Lung microvascular endothelial cell (primary cell): Measurements from ENCODE around the gene HOXA6. TPM values are rescaled to one million over a fixed set of nuclear protein-coding genes. Genes with fewer than 3 reads are reported as not detected.

Source experiments
- DNase-seq, 2 donors: peaks; one replicate each; pipeline versions ENCODE4 v3.0.0 to v3.0.0-alpha.2; 2010; ENCODE audit warnings: low read depth in 2 of 2
- total RNA-seq: library from RNA; depleted of rRNA; stranded (reverse); fragments of >200 nt; gene quantifications from 2 replicates; pipeline ENCODE4 v1.2.1, GENCODE V29; 2014

Gene HOXA6
- total RNA-seq, 1 donor from 2014 or later: 2.4 TPM

DNA sequence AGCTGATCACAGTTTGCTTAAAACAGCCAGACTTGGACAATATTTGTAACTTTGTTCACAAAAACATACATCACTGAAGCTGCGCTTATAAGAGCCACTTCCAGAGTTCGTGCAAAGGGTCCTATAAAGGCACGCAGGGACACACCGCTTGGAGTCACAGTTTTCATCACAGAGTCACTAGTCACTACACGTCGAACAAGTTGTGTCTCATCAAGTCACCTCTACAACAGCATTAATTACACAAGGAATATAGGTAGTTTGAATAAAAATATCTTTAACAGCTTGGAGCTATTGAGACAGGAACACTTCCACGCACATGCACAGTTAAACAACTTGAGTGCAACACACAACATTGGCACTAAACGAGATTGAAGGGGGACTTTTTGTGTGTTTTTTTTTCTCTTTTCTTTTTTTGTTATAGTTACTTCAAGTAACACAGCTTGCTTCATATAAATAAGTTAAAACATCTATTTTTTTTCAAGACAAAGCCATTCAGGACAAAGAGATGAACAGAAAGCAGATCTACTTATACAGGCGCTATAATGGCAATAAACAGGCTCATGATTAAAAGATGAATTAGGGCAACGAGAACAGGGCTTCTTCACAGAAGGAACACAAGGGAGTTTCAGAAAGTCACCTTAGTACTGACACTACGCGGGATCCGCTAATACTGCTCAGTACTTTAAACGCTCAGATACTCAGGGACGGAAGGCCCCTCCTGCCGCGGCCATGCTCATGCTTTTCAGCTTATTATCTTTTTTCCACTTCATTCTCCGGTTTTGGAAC, 6.2 kb downstream of the HOXA6 start:
- peak in 1 of 2 donors; percentile 52 for DNase-seq

DNA sequence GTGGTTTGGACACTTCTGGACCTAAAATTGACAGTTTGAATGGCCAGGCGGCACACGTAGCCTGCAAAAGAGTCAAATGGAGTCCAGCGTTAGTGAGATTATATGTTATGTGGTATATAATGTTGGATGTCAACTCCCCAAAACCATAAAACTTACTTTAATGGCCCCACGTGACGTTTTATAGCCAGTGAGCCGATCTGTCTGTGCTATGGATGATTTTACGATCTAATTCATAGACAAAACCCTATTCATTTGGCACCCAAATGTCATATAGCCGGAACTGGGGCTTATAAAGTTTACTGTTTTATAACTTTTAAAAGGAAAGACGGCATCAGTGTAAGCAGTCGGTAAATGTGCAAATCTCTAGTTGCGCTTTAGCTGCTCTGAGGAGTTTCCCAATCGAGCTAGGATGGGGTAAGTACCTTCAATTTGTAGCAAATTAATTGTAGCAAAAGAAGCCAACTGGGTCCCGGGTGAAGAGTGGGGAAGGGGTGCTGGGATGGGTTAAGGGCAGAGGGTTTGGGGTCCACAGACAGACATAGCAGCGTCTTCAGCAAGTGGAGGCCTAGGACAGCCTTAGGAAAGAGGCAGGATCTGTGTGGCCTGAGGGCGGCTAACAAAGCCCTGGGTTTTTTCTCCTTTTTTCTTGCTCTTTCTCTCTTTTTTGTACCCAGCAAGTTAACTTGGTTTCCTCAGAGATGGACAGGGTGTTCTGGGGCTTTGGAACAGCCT, 7.3 kb downstream of the HOXA6 start:
- DNase-seq: peak in 1 of 2 donors; percentile 38

DNA sequence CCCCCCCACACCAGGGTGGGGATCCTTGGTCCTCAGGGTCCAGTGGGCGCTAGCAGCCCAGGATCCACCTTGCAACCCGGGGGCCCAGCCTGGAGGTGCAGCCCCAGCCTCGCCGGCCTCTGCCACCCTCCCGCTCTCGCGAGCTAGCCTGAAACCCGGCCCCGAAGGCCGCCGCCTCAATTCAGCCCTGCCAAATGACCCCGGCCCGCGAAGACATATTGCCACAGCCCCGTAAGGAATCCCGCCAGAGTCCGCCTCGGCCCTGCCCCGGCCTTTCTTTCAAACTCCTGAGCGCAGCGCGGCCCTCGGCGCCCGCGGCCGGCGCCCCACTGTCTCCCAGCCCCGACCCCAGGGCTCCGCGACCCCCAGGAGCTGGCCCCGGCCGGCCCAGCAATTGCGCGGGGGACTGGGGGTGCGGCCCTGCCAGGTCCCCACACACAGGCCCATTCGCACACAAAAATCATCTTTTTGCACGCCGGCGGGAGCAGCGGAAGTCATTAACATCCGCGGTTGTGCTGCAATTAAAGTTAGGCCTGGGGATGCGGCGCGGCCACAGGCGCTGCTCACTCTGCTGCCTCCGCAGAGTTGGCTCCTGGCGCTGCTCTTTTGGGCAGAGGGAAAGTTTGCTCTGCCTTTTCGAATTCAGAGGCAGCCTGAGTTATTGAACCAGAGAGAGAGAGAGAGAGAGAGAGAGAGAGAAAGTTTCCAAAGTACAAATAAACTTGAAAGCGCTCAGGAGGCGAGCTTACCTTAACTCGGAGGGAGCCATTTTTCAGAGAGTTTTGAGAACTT, 8.0 kb downstream of the HOXA6 start:
- peak in 1 of 2 donors; percentile 69 for DNase-seq

DNA sequence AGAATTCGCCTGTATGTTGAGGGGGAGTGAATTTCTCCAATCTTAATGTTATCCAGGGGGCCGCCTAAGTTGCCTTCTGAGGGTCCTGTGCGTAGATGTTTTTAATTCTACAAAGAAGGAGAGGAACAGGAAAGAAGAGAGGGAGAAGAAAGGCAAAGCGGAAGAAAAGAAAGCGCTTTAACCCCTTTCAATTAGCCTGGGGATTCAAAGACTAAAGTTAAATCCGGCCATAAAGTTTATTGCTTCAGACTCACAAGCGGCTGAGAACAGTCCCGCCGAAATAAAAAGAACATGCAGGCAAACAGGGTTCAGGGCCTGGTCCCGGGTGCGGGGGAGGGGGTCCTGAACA, 8.6 kb downstream of the HOXA6 start:
- DNase-seq: no peak

- no peak for DNase-seq
Measured at GRCh38 chr7:27138472-27138871, 9.1 kb downstream of the HOXA6 start.

DNA sequence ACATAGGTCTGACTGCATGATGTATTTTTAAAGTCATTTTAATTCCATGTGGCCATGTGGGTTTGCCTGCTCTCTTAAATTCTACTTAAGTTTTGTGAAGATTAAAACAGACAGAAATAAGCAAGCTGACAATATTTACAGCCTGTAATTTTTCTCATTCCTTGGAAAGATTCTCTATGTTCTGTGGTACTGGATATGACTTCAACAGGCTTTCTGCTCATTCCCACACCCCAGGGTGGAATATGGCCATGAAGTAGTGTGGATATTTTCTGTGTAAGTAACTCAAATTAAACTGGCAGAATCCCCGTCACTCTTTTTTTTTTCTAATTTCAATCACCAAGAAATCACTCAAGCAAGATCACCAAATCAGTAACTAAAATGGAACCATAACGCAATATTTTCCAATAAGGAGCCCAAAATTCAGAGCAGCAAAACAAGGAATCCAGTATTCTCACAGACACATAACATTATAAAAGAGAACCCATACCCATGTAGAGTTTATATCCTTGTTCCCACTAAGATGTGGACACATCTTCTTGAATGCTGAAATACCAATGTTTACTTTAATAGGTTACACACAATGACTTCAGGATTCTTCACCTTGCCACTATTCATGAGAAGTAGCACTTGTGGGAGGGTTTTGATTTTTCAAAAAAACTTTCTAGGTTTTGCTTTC, 9.8 kb downstream of the HOXA6 start:
- no peak for DNase-seq

- peak; percentile 84 to 93 for DNase-seq
Measured at GRCh38 chr7:27134392-27134791, 13.2 kb downstream of the HOXA6 start.

GRCh38 chr7:27133409-27134231, 14.0 kb downstream of the HOXA6 start:
- peak; percentile 57 to 60 for DNase-seq

DNA sequence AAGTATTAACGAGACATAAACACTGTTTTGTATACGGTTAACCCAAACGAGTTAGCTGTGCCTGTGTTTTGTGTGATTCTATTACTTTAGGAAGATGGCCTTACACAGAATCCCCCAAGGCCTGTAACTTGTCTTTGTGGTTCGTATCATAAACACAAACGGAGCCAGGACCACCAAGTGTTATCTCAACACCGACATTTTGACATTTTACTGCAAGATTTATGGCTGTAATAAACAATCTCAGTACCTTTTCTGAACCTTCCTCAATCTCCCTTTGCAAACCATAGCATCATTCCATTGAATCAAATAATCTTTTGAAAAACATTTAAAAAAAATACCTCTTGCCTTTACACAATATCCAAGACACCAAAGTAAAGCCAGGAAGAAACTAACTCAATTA, 14.6 kb downstream of the HOXA6 start:
- DNase-seq: no peak

- no peak for DNase-seq
Measured at GRCh38 chr7:27132214-27132613, 15.4 kb downstream of the HOXA6 start.

GRCh38 chr7:27131390-27131819, 16.2 kb downstream of the HOXA6 start:
- DNase-seq: no peak

- DNase-seq: peak; percentile 95 to 96
Measured at GRCh38 chr7:27130540-27131389, 16.8 kb downstream of the HOXA6 start, which contains the start of gene HOXA4. Gene HOXA4, minus strand, starts transcription at chr7:27130757. Its CDS starts 24 bp downstream, at chr7:27130733.

DNA sequence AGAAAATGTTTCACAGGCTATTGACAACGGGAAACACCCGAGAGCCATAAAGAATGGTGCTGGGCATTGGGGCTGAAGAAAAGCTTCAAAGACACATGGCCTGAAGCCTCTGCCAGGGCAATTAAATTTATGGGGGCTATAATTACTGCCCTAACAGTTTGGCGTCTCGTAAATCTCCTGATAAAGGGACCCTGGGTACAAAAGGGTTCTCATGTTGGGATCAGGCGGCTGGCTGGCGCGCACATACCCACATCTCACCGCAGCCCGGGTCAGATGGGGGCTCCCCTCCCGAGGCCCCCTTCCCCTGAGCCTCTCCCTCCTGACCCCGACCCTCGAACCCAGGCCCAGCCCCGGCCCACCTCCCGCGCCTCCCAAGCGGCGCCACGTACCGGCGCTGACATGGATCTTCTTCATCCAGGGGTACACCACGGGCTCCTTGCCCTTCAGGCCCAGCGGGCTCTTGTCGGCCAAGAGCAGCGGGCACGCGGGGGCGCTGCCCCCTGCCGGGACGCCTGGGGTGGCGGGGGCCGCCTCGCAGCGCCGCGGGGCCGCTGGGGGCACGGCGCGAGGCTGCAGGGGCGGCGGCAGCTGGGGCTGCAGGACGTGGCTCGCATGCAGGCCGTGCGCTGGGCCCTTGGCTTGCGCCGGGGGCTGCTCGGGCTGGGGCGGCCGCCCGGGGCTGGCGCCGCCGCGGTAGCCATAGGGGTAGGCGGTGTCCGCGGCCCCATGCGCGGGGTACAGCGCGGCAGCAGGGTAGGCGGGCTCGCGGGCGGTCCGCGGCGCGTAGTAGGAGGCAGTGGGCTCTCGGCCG, 17.6 kb downstream of the HOXA6 start:
- peak; percentile 63 to 68 for DNase-seq

- DNase-seq: peak in 1 of 2 donors; percentile 45
Measured at GRCh38 chr7:27128776-27129728, 18.5 kb downstream of the HOXA6 start.

DNA sequence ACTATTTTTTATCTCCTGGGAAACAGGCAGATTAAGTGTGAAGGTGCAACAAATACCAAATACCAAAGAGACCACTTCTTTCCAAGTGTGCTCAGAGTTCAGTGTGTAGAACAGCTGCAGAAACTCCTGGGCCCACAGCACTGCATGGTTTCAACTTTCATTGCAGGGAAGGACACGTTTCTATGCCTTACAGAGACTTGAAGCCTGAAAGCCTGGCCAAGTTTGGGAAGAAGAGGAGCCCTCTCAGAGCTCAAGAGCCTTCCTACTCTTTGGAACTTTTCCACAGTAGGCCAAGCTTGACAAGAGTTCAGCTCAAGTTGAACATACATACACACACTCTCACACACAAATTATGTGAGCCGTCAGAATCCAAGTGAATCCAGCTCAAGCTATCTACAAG, 19.5 kb downstream of the HOXA6 start:
- DNase-seq: peak in 1 of 2 donors; percentile 31

DNA sequence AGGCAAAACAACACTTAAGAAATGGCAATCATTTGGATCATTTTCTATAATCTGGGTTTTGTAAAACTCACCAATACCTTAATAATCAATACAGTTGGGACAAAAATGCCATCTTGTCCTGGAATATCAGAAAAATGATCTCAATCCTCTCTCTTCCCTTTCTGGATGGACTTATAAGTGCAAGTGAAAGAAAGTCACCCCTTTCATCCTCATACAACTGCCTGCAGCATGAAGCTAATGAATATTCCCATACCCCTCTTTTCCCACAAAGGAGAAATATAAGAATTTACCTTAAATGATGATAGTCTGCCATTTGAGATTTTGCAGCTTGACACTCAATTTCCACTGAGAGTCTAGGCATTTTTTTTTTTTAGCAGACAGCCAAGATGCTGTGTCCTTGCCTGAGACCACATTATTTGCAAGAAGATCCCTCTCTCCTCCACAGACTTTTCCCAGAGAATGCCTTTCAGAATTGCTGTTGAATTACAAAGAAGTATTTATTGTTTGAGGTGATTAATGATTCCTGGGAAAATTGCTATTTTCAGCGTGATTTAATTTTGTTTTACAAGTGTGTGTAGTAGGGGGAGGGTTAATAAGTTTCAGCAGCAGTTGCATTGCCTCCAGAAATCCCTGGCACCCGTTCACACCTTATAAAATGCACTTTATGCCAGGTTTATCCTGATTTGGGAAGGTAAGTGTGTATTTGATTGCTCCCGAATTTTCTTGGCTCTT, 20.8 kb downstream of the HOXA6 start:
- no peak for DNase-seq

- peak in 1 of 2 donors; percentile 11 for DNase-seq
Measured at GRCh38 chr7:27125986-27126394, 21.6 kb downstream of the HOXA6 start.
